Measurements from ENCODE around the gene GARNL3. TPM values are rescaled to one million over a fixed set of nuclear protein-coding genes. Genes with fewer than 3 reads are reported as not detected.

GARNL3 gene
- total and polyA plus RNA-seq, 7 donors = 1.2 to 4.8 (median 2.2) TPM

- no peaks in the 10 kb centered on the region for H3K27me3 ChIP-seq (ENCODE audit: insufficient read depth in 3 of 3, low read length in 2 of 3)
- ATAC-seq = no peak
- H3K9me3 ChIP-seq = no peaks in the 10 kb centered on the region
- H3K36me3 ChIP-seq (ENCODE audit: insufficient read depth in 1 of 2, low read depth in 1 of 2) = no peaks in the 10 kb centered on the region
- H3K4me1 ChIP-seq = no peaks in the 10 kb centered on the region
- no peak overlapping the region for H3K4me3 ChIP-seq
- H3K27ac ChIP-seq = no peak overlapping the region
- 83 to 87% (median 84%) methylated on average over 5 of the region's 5 CpGs for WGBS, 3 donors
- no peak for TF ChIP-seq CTCF (IDR thresholded peaks at IDR 0.05)
- intact Hi-C loops (cut with DNase I) = loop anchor here (5.0 kb wide), 2 partner anchors 125 to 180 kb away; partner anchors contain the start of gene SLC2A8 (in 1 of the 2)
- DNase-seq = no peak
Observed at GRCh38 chr9:127216888-127217217, 47.7 kb upstream of the GARNL3 start.

- DNase-seq = no peak
Observed at GRCh38 chr9:127218818-127219217, 45.8 kb upstream of the GARNL3 start.

GRCh38 chr9:127219520-127219919 lies 45.1 kb upstream of the GARNL3 start:
- H3K4me1 ChIP-seq = no peaks in the 10 kb centered on the region
- no peaks in the 10 kb centered on the region for H3K9me3 ChIP-seq
- TF ChIP-seq CTCF (IDR thresholded peaks at IDR 0.05) = no peak
- H3K4me3 ChIP-seq = no peak overlapping the region
- intact Hi-C loops (cut with DNase I) = loop anchor here (5.0 kb wide), 2 partner anchors 123 to 178 kb away; partner anchors contain the start of gene SLC2A8 (in 1 of the 2)
- no peaks in the 10 kb centered on the region for H3K36me3 ChIP-seq (ENCODE audit: insufficient read depth in 1 of 2, low read depth in 1 of 2)
- WGBS, 3 donors = 79 to 80% (median 79%) methylated on average over 6 of the region's 6 CpGs
- H3K27ac ChIP-seq = no peak overlapping the region
- DNase-seq = no peak
- no peaks in the 10 kb centered on the region for H3K27me3 ChIP-seq (ENCODE audit: insufficient read depth in 3 of 3, low read length in 2 of 3)
- ATAC-seq = no peak

More at GRCh38 chr9:127218818-127219217, 45.8 kb upstream of the GARNL3 start:
- Histone ChIP-seq H3K27ac (no peak overlapping the region), H3K36me3 (ENCODE audit: insufficient read depth in 1 of 2, low read depth in 1 of 2) (no peaks in the 10 kb centered on the region), H3K27me3 (ENCODE audit: insufficient read depth in 3 of 3, low read length in 2 of 3) (no peaks in the 10 kb centered on the region), H3K4me3 (no peak overlapping the region), H3K9me3 (no peaks in the 10 kb centered on the region), H3K4me1 (no peaks in the 10 kb centered on the region)
- TF ChIP-seq CTCF (IDR thresholded peaks at IDR 0.05) = no peak
- no peak for ATAC-seq
- intact Hi-C loops (cut with DNase I) = loop anchor here (5.0 kb wide), 2 partner anchors 123 to 178 kb away; partner anchors contain the start of gene SLC2A8 (in 1 of the 2)
- WGBS, 3 donors = 79 to 86% (median 83%) methylated on average over 10 of the region's 10 CpGs

- no peak overlapping the region for H3K27ac ChIP-seq
- H3K4me1 ChIP-seq = no peaks in the 10 kb centered on the region
- ATAC-seq = no peak
- intact Hi-C loops (cut with DNase I) = no loop called here
- no peak for TF ChIP-seq CTCF (IDR thresholded peaks at IDR 0.05)
- H3K4me3 ChIP-seq = no peak overlapping the region
- H3K36me3 ChIP-seq (ENCODE audit: insufficient read depth in 1 of 2, low read depth in 1 of 2) = no peaks in the 10 kb centered on the region
- H3K27me3 ChIP-seq (ENCODE audit: insufficient read depth in 3 of 3, low read length in 2 of 3) = no peaks in the 10 kb centered on the region
- H3K9me3 ChIP-seq = no peaks in the 10 kb centered on the region
- WGBS, 3 donors = 70 to 83% (median 73%) methylated on average over 2 of the region's 2 CpGs
- no peak for DNase-seq
Observed at GRCh38 chr9:127221695-127222094, 42.9 kb upstream of the GARNL3 start.

Measured in psoas muscle (tissue), 8 donors.